AG08396 (cell line): ENCODE data around the gene INVS.
"Not testable (repeated sequence)": the region's sequence is repeated elsewhere in the genome, so short reads cannot be mapped to it uniquely, and the experiment has no call there.

ENCODE experiments used
- DNase-seq: peaks from one replicate; pipeline ENCODE4 v3.0.0; 2012; ENCODE audit warnings: low spot score, mixed read lengths

INVS gene

GRCh38 chr9:100204796-100205195, 105.8 kb downstream of the INVS start:
- no peak for DNase-seq

DNA sequence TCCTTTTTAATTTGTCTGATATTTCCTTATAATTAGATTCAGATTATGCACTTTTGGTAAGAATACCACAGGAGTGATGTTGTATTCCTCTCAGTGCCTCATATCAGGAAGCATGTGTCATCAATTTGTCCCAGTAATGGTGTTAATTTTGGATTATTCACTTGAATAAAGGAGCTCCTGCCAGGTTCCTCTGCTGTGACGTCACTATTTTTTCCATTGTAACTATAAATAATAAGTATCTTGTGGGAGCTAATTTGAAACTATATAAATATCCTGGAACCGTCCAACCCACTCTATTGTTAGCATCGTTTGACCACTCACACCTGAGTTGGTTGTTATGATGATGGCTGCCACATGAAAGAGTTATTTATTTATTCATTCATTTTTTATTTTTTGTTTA, 107.9 kb downstream of the INVS start:
- no peak for DNase-seq

DNA sequence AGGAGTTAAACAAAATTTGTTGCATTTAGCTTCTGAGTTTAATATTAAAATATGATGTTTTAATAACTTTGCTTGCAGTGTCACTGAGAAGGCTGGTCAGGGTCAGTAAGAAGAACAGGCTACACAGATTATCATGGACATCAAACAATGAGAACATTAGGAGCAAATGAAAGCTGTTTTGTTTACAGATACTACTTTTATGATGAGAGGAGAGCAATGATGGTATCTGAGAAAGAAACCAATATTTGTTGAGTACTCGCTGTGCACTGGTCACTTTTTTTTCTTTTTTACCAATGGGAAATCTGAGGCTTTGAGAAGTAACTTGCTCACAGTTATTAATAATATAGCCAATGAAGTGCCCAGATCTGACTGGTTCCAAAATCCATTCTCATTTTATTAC, 109.6 kb downstream of the INVS start:
- DNase-seq, result no peak

DNA sequence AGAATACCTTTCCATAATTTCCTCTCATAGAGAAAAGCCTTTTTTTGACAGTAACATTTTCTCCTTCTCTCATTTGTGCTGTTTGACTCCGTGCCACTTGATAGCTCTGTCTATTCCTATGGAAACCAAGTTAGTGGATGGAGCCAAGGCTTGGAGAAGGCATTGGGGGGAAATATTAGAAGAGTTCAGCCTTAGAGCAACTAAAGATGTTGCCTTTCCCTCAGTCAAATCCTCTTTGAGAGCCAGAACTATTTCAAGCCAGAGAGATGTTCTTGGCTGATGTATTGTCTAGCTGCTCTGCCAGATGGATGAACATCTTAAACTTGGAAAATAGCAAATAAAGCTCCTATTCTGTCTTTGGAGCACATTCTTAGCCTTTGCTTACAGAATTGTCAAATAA, 112.4 kb downstream of the INVS start:
- DNase-seq, result no peak

DNA sequence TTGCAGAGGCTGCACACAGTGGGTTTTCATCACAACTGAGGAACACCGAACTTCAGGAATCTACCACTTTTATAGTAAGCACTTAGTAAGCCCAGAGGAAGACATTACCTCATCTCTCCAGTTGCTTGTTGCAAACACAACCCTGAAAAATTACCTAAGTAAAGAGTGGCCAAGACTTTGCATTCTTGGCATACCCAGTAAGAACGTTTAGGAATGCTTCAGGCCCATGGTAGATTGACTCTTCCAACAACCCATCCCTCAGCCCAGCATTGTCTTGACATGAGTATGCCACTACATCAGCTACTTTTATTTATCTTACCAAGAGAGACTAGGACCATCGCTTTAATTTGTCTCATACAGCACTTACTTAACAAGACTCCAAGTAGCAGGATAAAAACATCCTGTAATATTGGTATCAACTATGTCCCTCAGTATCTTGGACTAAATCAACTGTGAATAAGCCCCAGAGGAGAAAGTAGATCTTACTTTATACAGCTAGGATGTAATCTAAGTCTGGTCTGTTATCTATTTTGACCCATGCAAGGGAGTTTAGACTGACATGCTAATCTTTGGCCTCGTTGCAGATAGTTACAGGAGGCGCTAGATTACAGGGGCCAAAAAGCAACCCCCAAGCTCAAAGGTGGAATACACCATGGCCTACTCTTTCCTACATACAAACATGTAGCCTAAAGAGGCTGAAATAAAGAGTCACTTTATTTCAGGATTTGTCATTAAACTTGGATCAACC, 114.9 kb downstream of the INVS start:
- peak; percentile 45 for DNase-seq

DNA sequence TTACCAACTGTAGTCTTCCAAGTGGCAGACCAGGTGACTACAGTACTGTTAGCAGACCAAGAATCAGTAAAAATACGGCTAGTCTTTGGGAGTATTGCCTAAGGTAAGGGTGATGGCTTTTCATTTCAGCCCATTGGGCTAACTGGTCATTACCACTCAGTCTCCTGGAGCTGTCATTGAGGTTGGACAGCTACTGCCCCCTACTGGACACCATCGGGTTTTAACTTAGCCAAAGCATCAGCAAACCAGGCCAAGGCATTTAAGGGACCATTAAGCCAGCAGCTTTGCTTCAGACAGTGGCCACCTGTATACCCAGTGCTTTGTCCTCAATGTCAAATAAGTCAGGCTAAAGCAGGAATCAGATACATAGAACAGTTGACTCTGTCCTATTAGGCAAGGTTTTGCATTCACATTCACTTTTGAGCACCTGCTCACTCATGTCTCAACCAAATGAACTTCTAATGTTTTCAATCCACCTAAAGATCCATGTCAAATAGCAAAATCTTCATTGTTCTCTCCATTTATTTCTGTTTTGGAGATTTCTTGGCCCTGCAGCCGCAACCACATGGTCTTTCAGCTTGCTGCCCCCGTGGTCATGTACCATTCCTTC, 117.2 kb downstream of the INVS start:
- DNase-seq, result peak; percentile 34

GRCh38 chr9:100217536-100217935, 118.5 kb downstream of the INVS start:
- no peak for DNase-seq

DNA sequence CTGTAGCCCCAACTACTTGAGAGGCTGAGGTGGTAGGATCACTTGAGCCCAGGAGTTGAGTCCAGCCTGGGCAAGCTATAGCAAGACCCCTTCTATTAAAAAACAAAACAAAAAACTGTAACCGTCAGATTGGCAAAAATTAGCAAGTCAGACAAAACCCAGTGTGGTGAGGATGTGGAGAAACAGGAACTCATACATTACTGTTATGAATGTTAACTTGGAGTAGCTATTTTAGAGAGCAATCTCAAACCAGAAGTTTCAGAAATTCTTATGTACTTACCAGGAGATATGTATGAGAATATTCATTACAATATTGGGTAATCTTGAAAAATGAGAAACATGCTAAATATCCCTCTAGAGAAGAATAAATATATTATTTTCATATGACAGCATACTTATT, 120.3 kb downstream of the INVS start:
- DNase-seq, result no peak

DNA sequence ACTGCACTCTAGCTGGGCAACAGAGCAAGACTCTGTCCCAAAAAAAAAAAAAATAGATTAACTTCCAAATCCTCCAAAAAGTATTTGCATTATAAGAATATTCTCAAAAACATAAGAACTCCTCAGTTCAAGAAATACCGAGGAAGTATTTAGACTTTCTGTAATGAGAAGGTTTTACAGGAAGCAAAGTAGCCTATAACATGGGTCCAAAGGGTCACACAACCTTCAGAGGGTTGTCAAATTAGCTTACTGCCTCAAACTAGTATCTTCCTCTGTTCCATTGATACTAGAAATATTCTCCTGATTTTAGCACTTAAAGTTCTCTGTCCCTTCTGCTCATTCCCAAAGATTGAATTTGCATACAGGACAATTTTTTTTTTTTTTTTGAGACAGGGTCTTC, 121.9 kb downstream of the INVS start:
- no peak for DNase-seq

- no peak for DNase-seq
Observed at GRCh38 chr9:100221538-100221937, 122.5 kb downstream of the INVS start.

GRCh38 chr9:100222674-100223073, 123.6 kb downstream of the INVS start:
- peak; percentile 9 for DNase-seq

DNA sequence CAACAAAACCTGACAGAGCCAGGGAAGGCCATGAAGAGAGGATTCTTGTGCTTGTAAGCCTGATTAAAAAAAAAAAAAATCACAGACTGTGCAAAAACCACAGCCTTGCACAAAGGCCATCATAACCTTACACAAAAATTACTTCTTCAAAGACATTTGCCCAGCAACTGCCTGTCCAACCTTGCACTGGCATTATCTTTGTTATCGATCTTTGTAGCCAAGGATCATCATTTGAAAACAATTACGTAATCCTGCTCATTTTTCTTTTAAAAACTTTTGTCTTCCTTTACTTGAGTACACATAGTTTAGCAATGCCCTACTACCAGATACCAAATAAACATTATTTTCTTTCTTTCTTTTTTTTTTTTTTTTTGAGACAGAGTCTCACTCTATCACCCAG, 128.6 kb downstream of the INVS start:
- no peak for DNase-seq

- DNase-seq, result no peak
Observed at GRCh38 chr9:100228352-100228869, 129.4 kb downstream of the INVS start.

- DNase-seq, result no peak
Observed at GRCh38 chr9:100229136-100229535, 130.1 kb downstream of the INVS start.

DNA sequence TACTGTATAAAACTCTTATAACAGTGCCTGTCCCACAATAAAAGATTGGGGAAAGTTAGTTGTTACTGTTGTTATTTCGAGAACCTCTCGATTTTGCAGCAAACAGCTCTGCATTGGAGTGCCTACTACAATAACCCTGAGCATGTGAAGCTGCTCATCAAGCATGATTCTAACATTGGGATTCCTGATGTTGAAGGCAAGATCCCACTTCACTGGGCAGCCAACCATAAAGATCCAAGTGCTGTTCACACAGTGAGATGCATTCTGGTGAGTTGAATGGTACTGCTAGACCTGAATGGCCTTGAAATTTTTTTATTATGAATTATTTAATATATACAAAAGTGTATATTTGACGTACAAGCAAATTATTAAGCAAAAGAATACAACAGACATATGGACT, 130.5 kb downstream of the INVS start:
- DNase-seq, result no peak

DNA sequence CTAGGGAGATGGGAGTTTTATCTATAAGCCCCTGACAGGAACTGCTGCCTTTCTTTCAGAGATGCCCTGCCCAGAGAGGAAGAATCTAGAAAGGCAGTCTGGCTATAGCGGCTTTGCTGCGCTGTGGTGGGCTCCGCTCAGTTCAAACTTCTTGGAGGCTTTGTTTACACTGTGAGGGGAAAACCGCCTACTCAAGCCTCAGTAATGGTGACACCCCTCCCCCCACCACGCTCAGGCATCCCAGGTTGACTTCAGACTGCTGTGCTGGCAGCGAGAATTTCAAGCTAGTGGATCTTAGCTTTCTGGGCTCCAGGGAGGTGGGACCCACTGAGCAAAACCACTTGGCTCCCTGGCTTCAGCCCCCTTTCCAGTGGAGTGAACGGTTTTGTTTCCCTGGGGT, 137.9 kb downstream of the INVS start:
- not testable (repeated sequence) for DNase-seq

DNA sequence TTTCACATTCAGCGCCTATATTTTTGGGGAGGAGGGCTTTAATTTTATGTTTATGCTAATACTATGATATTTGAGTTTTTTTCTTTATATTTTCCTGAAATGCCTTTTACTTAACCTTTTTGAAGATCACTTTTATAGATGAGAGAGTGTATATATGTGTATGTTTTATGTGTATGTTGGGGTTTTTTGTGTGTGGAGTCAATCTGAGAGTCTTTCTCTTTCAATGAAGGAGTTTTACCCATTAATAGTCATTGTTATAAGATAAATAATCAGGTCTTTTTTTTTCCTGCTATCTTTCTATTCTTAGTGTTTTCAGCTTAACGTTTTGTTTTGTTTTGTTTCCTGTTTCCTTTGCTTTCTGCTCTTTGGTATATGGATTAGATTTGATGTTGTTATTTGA, 141.5 kb downstream of the INVS start:
- DNase-seq, result no peak

DNA sequence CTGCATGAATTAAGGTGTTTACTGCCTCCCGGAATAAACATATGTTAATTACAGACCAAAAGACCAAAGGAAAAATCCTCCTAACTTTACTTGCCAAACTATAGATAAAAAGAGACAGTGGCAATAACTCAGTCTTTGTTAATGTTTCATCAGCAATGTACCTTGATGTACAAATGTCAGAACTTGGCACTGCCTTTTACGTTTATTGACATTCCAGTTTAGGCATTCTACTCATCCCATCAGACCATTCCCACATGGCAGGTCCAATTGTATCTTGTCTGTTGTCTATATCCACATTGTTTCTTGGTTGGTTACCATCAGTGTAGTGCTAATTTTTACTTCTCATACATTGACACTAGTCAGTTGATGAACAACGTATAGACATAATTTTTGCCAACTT, 168.2 kb downstream of the INVS start:
- DNase-seq, result no peak

GRCh38 chr9:100268271-100268670, 169.2 kb downstream of the INVS start:
- DNase-seq, result no peak

GRCh38 chr9:100269656-100270055, 170.6 kb downstream of the INVS start:
- no peak for DNase-seq

- DNase-seq, result peak; percentile 15
Observed at GRCh38 chr9:100277166-100277979, 178.3 kb downstream of the INVS start.

GRCh38 chr9:100281066-100281465, 182.0 kb downstream of the INVS start:
- DNase-seq, result no peak
